ENCODE data around the gene SDK1. TPM values are rescaled to one million over a fixed set of nuclear protein-coding genes. Genes with fewer than 3 reads are reported as not detected.

Gene SDK1
- total and polyA plus RNA-seq, 2 donors, result 3.2 to 7.8 TPM

DNA sequence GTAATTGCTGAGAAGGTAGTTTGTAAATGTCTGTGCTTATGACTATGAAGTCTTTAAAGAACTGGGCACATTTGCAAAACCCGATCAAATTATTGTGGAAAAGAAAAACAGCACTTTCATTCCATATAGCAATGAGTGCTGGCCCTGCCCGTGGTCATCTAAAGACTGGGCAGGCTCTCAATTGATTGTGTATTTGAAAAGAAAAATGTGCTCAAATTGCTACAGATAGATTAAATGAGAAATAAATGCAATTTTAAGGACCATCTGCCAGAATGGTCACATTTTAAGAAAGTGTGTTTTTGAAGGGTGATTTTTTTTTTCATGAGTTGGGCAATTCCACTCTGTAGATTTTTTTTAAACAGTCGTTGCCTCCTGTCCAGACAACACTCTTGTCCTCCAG lies 672.2 kb downstream of the SDK1 start:
- Histone ChIP-seq H3K27me3 (ENCODE audit: control insufficient read depth in 2 of 2, insufficient read depth in 1 of 2, low read length in 1 of 2) (no peaks in the 10 kb centered on the region), H3K4me1 (ENCODE audit: control insufficient read depth in 2 of 2, insufficient read depth in 2 of 2, low read length in 2 of 2) (no peaks in the 10 kb centered on the region), H3K27ac (ENCODE audit: low read depth in 1 of 2, low read length in 1 of 2) (no peak overlapping the region), H3K9me3 (ENCODE audit: control insufficient read depth in 2 of 2, insufficient read depth in 1 of 2, low read length in 1 of 2) (peaks cover 0 to 24% of the 10 kb centered on the region in 2 donors), H3K36me3 (ENCODE audit: control insufficient read depth in 2 of 2, insufficient read depth in 2 of 2, low read length in 1 of 2) (no peaks in the 10 kb centered on the region), H3K4me3 (ENCODE audit: low read length in 2 of 2) (no peak overlapping the region)
- DNase-seq (ENCODE audit: low read depth in 6 of 9, low spot score in 9 of 9), result no peak
- WGBS, result 89% methylated on average over 3 of the region's 3 CpGs

DNA sequence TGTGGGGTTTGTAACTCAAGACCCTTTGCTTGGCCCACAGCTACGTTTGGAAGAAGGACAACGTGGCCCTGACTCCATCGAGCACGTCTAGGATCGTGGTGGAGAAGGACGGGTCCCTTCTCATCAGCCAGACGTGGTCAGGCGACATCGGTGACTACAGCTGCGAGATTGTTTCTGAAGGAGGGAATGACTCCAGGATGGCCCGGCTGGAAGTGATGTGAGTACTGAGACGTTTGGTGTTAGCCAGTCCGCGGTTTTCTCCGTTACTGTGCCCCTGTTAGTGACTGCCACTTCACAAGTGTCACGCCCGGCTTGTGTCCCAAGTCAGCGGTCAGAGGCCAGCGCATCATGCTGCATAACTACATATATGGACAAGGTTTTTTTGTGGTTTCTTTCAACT lies 673.3 kb downstream of the SDK1 start:
- 92% methylated on average over 19 of the region's 19 CpGs for WGBS
- no peaks in the 10 kb centered on the region for H3K27me3 ChIP-seq (ENCODE audit: control insufficient read depth in 2 of 2, insufficient read depth in 1 of 2, low read length in 1 of 2)
- DNase-seq (ENCODE audit: low read depth in 6 of 9, low spot score in 9 of 9), result no peak

GRCh38 chr7:3975371-3975770 lies 674.3 kb downstream of the SDK1 start:
- no peaks in the 10 kb centered on the region for H3K4me1 ChIP-seq (ENCODE audit: control insufficient read depth in 2 of 2, insufficient read depth in 2 of 2, low read length in 2 of 2)
- no peaks in the 10 kb centered on the region for H3K36me3 ChIP-seq (ENCODE audit: control insufficient read depth in 2 of 2, insufficient read depth in 2 of 2, low read length in 1 of 2)
- H3K27ac ChIP-seq (ENCODE audit: low read depth in 1 of 2, low read length in 1 of 2), result no peak overlapping the region
- no peaks in the 10 kb centered on the region for H3K27me3 ChIP-seq (ENCODE audit: control insufficient read depth in 2 of 2, insufficient read depth in 1 of 2, low read length in 1 of 2)
- DNase-seq (ENCODE audit: low read depth in 6 of 9, low spot score in 9 of 9), result no peak
- no peak overlapping the region for H3K4me3 ChIP-seq (ENCODE audit: low read length in 2 of 2)
- H3K9me3 ChIP-seq (ENCODE audit: control insufficient read depth in 2 of 2, insufficient read depth in 1 of 2, low read length in 1 of 2), result peaks cover 0 to 24% of the 10 kb centered on the region in 2 donors
- 96% methylated on average over 6 of the region's 6 CpGs for WGBS

More for the DNA sequence above, 673.3 kb downstream of the SDK1 start:
- no peaks in the 10 kb centered on the region for H3K4me1 ChIP-seq (ENCODE audit: control insufficient read depth in 2 of 2, insufficient read depth in 2 of 2, low read length in 2 of 2)
- peaks cover 0 to 24% of the 10 kb centered on the region in 2 donors for H3K9me3 ChIP-seq (ENCODE audit: control insufficient read depth in 2 of 2, insufficient read depth in 1 of 2, low read length in 1 of 2)
- H3K27ac ChIP-seq (ENCODE audit: low read depth in 1 of 2, low read length in 1 of 2), result no peak overlapping the region
- no peaks in the 10 kb centered on the region for H3K36me3 ChIP-seq (ENCODE audit: control insufficient read depth in 2 of 2, insufficient read depth in 2 of 2, low read length in 1 of 2)
- H3K4me3 ChIP-seq (ENCODE audit: low read length in 2 of 2), result no peak overlapping the region

GRCh38 chr7:3977391-3977790 lies 676.3 kb downstream of the SDK1 start:
- H3K4me1 ChIP-seq (ENCODE audit: control insufficient read depth in 2 of 2, insufficient read depth in 2 of 2, low read length in 2 of 2), result no peaks in the 10 kb centered on the region
- no peak for DNase-seq (ENCODE audit: low read depth in 6 of 9, low spot score in 9 of 9)
- H3K27me3 ChIP-seq (ENCODE audit: control insufficient read depth in 2 of 2, insufficient read depth in 1 of 2, low read length in 1 of 2), result no peaks in the 10 kb centered on the region
- H3K9me3 ChIP-seq (ENCODE audit: control insufficient read depth in 2 of 2, insufficient read depth in 1 of 2, low read length in 1 of 2), result peaks cover 0 to 24% of the 10 kb centered on the region in 2 donors
- 92% methylated on average over 12 of the region's 12 CpGs for WGBS
- no peaks in the 10 kb centered on the region for H3K36me3 ChIP-seq (ENCODE audit: control insufficient read depth in 2 of 2, insufficient read depth in 2 of 2, low read length in 1 of 2)
- H3K27ac ChIP-seq (ENCODE audit: low read depth in 1 of 2, low read length in 1 of 2), result no peak overlapping the region
- no peak overlapping the region for H3K4me3 ChIP-seq (ENCODE audit: low read length in 2 of 2)

- no peak overlapping the region for H3K4me3 ChIP-seq (ENCODE audit: low read length in 2 of 2)
- WGBS, result 87% methylated on average over 8 of the region's 8 CpGs
- no peaks in the 10 kb centered on the region for H3K36me3 ChIP-seq (ENCODE audit: control insufficient read depth in 2 of 2, insufficient read depth in 2 of 2, low read length in 1 of 2)
- DNase-seq (ENCODE audit: low read depth in 6 of 9, low spot score in 9 of 9), result no peak
- H3K27ac ChIP-seq (ENCODE audit: low read depth in 1 of 2, low read length in 1 of 2), result no peak overlapping the region
- H3K27me3 ChIP-seq (ENCODE audit: control insufficient read depth in 2 of 2, insufficient read depth in 1 of 2, low read length in 1 of 2), result no peaks in the 10 kb centered on the region
- H3K9me3 ChIP-seq (ENCODE audit: control insufficient read depth in 2 of 2, insufficient read depth in 1 of 2, low read length in 1 of 2), result peaks cover 0 to 19% of the 10 kb centered on the region in 2 donors
- H3K4me1 ChIP-seq (ENCODE audit: control insufficient read depth in 2 of 2, insufficient read depth in 2 of 2, low read length in 2 of 2), result no peaks in the 10 kb centered on the region
These were observed 677.8 kb downstream of the SDK1 start for GRCh38 chr7:3978839-3979238.

DNA sequence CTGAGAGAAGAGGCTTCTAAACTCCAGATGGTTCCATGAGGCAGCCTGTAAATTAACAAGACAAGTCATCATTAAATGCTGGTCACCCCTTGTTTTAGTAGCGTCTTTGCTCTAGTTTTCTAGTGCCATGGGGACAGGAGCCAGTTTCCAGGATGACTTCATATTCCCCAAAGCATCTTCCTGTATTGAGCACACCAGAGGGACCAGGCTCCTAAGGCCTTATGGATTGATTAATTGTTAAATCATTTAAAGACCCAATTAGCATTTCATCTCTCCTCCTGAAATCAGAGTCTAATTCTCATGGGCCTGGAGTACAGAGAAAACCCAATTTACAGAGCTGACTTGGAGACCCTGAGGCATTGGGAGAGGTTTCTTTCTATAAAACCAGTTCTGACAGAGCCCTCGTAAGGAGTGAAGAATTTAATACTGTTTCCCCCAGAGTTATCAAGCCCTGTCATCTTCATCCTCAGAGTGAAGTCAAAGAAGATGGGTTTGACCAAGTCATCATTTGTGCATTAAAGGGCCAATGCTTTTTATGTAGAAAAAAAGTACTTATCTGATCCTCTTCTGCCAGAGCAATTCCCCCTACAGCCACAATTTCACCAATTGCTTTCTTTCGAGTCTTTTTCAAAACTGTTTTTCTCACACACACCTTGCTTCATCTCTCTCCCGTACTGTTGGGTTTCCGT lies 678.7 kb downstream of the SDK1 start:
- Histone ChIP-seq H3K27me3 (ENCODE audit: control insufficient read depth in 2 of 2, insufficient read depth in 1 of 2, low read length in 1 of 2) (no peaks in the 10 kb centered on the region), H3K4me1 (ENCODE audit: control insufficient read depth in 2 of 2, insufficient read depth in 2 of 2, low read length in 2 of 2) (no peaks in the 10 kb centered on the region), H3K36me3 (ENCODE audit: control insufficient read depth in 2 of 2, insufficient read depth in 2 of 2, low read length in 1 of 2) (no peaks in the 10 kb centered on the region), H3K9me3 (ENCODE audit: control insufficient read depth in 2 of 2, insufficient read depth in 1 of 2, low read length in 1 of 2) (peaks cover 0 to 13% of the 10 kb centered on the region in 2 donors), H3K4me3 (ENCODE audit: low read length in 2 of 2) (no peak overlapping the region), H3K27ac (ENCODE audit: low read depth in 1 of 2, low read length in 1 of 2) (no peak overlapping the region)
- WGBS, result 75% methylated on average over 5 of the region's 5 CpGs
- DNase-seq (ENCODE audit: low read depth in 6 of 9, low spot score in 9 of 9), result no peak

- Histone ChIP-seq H3K27ac (ENCODE audit: low read depth in 1 of 2, low read length in 1 of 2) (no peak overlapping the region), H3K4me3 (ENCODE audit: low read length in 2 of 2) (no peak overlapping the region), H3K27me3 (ENCODE audit: control insufficient read depth in 2 of 2, insufficient read depth in 1 of 2, low read length in 1 of 2) (no peaks in the 10 kb centered on the region), H3K4me1 (ENCODE audit: control insufficient read depth in 2 of 2, insufficient read depth in 2 of 2, low read length in 2 of 2) (no peaks in the 10 kb centered on the region), H3K36me3 (ENCODE audit: control insufficient read depth in 2 of 2, insufficient read depth in 2 of 2, low read length in 1 of 2) (no peaks in the 10 kb centered on the region), H3K9me3 (ENCODE audit: control insufficient read depth in 2 of 2, insufficient read depth in 1 of 2, low read length in 1 of 2) (peaks cover 0 to 8% of the 10 kb centered on the region in 2 donors)
- WGBS, result 69% methylated on average over 4 of the region's 4 CpGs
- no peak for DNase-seq (ENCODE audit: low read depth in 6 of 9, low spot score in 9 of 9)
These were observed 679.2 kb downstream of the SDK1 start for GRCh38 chr7:3980300-3980643.

- no peaks in the 10 kb centered on the region for H3K4me1 ChIP-seq (ENCODE audit: control insufficient read depth in 2 of 2, insufficient read depth in 2 of 2, low read length in 2 of 2)
- no peak for DNase-seq (ENCODE audit: low read depth in 6 of 9, low spot score in 9 of 9)
- peaks cover 0 to 3% of the 10 kb centered on the region in 2 donors for H3K9me3 ChIP-seq (ENCODE audit: control insufficient read depth in 2 of 2, insufficient read depth in 1 of 2, low read length in 1 of 2)
- no peak overlapping the region for H3K4me3 ChIP-seq (ENCODE audit: low read length in 2 of 2)
- WGBS, result 89% methylated on average over 3 of the region's 3 CpGs
- H3K36me3 ChIP-seq (ENCODE audit: control insufficient read depth in 2 of 2, insufficient read depth in 2 of 2, low read length in 1 of 2), result no peaks in the 10 kb centered on the region
- no peaks in the 10 kb centered on the region for H3K27me3 ChIP-seq (ENCODE audit: control insufficient read depth in 2 of 2, insufficient read depth in 1 of 2, low read length in 1 of 2)
- H3K27ac ChIP-seq (ENCODE audit: low read depth in 1 of 2, low read length in 1 of 2), result no peak overlapping the region
These were observed 680.2 kb downstream of the SDK1 start for GRCh38 chr7:3981281-3981680.

- 92% methylated on average over 5 of the region's 5 CpGs for WGBS
- H3K27me3 ChIP-seq (ENCODE audit: control insufficient read depth in 2 of 2, insufficient read depth in 1 of 2, low read length in 1 of 2), result no peaks in the 10 kb centered on the region
- no peak overlapping the region for H3K27ac ChIP-seq (ENCODE audit: low read depth in 1 of 2, low read length in 1 of 2)
- no peaks in the 10 kb centered on the region for H3K4me1 ChIP-seq (ENCODE audit: control insufficient read depth in 2 of 2, insufficient read depth in 2 of 2, low read length in 2 of 2)
- no peaks in the 10 kb centered on the region for H3K36me3 ChIP-seq (ENCODE audit: control insufficient read depth in 2 of 2, insufficient read depth in 2 of 2, low read length in 1 of 2)
- H3K4me3 ChIP-seq (ENCODE audit: low read length in 2 of 2), result no peak overlapping the region
- no peaks in the 10 kb centered on the region for H3K9me3 ChIP-seq (ENCODE audit: control insufficient read depth in 2 of 2, insufficient read depth in 1 of 2, low read length in 1 of 2)
- DNase-seq (ENCODE audit: low read depth in 6 of 9, low spot score in 9 of 9), result no peak
These were observed 683.4 kb downstream of the SDK1 start for GRCh38 chr7:3984456-3984855.

Data from thymus (tissue), 11 donors.